ENCODE measurements around the gene MCL1.
"Not testable (repeated sequence)": the region's sequence is repeated elsewhere in the genome, so short reads cannot be mapped to it uniquely, and the experiment has no call there.

MCL1 gene

DNA sequence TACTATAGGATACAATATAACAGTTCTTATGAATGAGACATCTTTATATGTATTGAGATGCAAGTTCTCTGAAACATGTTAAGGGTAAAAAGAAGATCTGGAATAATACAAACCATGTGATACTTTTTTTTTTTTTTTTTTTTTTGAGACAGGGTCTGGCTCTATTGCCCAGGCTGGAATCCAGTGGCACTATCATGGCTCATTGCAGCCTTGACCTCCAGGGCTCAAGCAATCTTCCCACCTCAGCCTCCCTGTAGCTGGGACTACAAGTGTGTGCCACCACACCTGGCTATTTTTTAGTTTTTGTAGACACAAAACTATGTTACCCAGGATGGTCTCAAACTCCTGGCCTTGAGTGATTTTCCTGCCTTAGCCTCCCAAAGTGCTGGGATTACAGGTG, 22.1 kb upstream of the MCL1 start:
- no peak for DNase-seq

DNA sequence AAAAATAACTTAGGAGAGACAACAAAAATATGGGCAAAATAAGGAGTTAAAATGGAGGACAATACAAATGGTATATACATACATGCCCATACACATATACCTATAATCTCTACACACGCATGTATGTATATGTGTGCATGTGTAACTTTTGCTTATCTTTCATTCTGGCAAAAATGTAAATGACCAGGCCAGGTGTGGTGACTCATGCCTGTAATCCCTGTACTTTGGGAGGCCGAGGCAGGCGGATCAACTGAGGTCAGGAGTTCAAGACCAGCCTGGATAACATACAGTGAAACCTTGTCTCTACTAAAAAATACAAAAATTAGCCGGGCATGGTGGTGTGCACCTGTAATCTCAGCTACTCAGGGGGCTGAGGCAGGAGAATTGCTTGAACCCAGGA, 18.9 kb upstream of the MCL1 start:
- not testable (repeated sequence) for DNase-seq

DNA sequence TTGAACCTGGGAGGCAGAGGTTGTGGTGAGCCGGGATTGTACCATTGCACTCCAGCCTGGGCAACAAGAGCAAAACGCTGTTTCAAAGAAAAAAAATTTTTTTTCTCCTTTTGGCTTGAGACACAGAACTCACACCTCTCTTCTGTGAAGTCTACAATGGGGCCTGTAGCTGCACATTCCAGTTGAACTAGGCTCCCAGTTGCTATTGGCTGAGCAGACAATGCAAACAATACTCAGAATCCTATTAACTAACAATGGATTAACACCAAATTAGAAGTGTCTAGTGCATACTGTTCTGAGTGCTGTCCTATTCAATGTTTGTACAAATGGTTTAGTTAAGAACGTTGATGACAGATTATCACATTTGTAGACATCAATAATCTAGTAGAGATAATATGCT, 17.6 kb upstream of the MCL1 start:
- DNase-seq, result no peak

DNA sequence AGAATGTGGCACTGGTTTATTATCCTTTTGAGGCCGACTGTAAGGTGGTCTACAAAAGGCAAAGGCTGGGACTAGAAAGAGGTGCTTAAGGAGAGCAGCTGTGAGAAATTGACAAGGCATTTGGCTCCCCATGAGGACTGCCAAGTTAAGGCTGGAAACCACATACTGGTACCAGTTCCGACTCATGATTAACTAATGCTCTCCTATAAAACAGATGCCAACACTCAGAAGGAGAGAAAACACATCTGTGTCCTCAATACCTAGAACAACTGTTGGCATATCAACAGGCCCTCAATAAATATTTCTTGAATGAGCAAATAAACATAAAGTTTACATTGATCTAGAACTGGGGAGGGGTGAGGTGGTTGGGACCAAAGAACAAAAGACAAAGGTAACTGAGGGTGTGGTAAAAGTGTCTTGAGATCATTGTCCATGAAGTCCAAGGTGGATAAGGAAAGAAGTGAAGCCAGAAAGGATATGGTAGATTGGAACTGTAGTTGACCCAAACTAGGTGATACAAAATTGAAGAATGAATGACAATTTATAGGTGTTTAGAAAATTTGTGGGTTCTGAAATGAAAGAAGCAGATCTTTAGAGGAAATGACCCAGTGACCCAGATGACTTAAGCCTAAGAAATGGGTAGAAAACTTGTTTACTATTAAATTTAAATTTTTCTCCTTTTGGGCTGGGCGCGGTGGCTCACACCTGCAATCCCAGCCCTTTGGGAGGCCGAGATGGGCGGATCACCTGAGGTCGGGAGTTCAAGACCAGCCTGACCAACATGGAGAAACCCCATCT, 16.9 kb upstream of the MCL1 start:
- DNase-seq, result no peak

DNA sequence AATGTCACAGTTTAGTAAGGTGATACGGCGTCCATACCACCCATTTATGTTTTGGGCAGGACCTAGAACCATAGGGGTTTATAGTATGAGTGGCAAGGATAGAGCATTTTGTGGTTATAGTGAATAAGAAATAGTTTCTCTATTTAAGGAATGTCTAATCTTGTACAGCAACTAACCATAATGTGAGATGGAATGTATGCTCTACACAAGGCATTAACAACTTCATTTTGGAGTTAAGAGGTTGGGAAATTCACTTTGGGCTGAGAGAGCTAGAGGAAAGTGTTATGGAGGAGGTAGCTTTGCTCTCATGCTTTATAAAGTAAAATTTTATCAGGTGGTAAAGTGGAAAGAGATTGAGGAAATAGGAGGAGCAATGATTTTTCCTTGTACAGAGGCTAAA, 3.0 kb upstream of the MCL1 start:
- no peak for DNase-seq

DNA sequence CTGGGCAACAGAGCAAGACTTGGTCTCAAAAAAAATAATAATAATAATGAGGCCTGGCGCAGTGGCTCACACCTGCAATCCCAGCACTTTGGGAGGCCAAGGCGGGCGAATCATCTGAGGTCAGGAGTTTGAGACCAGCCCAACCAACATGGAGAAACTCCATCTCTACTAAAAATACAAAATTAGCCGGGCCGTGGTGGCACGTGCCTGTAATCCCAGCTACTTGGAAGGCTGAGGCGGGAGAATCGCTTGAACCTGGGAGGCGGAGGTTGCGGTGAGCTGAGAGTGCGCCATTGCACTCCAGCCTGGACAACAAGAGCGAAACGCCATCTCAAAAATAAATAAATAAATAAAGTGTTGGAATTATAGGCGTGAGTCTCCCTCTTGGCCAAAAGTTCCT, 2.6 kb upstream of the MCL1 start:
- DNase-seq, result not testable (repeated sequence)

DNA sequence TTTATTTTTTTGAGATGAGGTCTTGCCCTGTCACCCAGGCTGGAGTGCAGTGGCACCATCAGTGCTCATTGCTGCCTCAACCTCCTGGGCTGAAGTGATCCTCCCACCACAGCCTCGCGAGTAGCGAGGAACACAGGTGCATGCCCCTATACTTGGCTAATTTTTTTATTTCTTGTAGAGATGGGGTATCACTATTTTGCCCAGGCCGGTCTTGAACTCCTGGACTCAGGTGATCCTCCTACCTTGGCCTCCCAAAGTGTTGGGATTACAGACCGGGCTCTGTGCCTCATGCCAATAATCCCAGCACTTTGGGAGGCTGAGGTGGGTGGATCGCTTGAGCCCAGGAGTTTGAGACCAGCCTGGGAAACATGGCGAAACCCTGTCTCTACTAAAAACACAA, 2.0 kb upstream of the MCL1 start:
- DNase-seq, result not testable (repeated sequence)

DNA sequence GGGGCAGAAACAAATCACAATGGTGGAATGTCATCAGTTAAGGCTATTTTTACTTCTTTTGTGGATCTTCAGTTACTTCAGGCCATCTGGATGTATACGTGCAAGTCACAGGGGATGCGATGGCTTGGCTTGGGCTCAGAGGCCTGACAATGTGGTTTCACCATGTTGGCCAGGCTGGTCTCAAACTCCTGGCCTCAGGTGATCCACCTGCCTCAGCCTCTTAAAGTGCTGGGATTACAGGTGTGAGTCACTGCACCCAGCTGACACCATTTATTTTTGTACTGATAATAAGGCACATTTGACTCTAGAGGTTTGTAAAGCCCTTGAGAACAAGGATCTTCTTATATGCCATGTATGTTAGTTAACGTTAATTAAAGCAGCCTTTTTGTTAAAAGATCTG, 1.6 kb upstream of the MCL1 start:
- DNase-seq, result not testable (repeated sequence)

DNA sequence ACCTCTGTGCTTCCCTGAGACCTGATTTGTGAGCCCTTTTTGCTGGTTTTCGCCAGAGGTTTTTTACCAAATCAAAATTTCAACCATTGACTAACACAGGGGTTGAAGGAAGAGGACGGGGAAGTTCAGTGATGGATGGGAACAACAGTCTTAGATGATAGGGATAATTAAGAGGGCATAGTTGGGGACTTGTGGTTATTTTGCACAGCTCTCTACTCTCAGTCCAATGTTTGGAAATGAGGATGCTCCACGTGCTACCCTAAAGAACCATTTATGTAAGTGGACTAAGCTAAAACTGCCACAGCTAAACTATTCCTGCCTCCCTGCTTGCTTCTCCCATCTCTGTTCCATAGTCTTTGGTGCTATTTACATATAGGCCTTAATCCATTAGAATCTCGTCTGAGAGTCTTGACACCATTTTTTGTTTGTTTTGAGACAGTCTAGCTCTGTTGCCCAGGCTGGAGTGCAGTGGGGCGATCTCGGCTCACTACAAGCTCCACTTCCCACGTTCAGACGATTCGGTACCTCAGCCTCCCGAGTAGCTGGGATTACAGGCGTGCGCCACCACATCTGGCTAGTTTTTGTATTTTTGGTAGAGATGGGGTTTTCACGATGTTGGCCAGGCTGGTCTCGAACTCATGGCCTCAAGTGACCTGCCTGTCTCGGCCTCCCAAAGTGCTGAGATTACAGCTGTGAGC, 684 bp upstream of the MCL1 start:
- DNase-seq, result no peak

DNA sequence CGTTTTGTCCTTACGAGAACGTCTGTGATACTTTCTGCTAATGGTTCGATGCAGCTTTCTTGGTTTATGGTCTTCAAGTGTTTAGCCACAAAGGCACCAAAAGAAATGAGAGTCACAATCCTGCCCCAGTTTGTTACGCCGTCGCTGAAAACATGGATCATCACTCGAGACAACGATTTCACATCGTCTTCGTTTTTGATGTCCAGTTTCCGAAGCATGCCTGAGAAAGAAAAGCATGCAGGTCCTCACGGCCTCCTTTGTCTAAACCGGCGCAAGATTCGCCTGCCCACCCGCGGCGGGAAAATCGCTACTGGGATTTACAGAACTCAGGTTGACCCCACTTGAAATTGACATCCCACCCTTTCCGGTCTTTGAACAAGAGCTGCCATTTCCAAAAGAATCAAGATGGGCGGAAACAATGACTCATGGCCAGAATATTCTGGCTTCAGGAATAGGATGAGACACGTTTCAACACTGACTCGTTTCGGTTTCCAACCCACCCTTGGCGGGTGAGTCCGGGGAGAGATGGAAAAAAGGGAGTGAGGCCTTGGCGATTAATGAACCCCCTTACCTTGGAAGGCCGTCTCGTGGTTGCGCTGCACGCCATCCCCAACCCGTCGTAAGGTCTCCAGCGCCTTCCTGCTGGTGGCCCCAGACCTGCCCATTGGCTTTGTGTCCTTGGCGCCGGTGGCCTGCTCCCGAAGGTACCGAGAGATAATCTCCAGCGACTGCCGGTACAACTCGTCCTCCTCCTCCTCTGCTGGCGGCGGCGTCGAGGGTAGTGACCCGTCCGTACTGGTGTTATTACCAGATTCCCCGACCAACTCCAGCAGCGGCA, 919 bp downstream of the MCL1 start:
- no peak for DNase-seq

DNA sequence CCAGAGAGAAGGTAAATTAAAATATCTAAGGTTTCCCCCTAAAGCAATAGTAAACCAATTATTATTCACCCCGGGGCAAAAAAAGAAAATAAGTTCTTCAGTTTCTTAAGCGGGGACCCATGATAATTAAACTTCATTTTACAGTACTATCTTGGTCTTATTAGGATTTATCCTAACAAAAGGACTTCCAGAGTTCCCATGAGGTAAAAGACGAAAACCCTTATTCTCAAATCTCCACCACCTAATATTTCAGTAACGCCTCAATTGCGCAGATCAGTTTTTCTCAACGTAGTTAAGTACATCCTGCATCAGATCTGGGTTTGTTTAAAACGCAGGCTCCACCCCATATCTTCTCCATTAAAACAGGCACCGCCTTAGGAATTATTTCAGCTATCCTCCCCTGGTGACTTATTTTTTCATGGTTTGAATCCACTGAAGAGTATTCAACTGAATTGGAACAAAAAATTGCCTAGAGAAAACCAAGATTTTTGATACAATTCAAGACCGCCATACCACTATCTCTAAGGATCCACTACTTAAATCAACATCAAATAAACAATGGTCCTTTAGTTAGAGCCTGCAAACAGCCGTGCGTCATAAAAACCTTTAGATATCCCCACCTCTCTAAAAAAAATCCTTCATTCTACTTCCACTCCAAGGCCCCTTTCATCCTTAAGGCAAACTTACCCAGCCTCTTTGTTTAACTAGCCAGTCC, 1.7 kb downstream of the MCL1 start:
- DNase-seq, result no peak

DNA sequence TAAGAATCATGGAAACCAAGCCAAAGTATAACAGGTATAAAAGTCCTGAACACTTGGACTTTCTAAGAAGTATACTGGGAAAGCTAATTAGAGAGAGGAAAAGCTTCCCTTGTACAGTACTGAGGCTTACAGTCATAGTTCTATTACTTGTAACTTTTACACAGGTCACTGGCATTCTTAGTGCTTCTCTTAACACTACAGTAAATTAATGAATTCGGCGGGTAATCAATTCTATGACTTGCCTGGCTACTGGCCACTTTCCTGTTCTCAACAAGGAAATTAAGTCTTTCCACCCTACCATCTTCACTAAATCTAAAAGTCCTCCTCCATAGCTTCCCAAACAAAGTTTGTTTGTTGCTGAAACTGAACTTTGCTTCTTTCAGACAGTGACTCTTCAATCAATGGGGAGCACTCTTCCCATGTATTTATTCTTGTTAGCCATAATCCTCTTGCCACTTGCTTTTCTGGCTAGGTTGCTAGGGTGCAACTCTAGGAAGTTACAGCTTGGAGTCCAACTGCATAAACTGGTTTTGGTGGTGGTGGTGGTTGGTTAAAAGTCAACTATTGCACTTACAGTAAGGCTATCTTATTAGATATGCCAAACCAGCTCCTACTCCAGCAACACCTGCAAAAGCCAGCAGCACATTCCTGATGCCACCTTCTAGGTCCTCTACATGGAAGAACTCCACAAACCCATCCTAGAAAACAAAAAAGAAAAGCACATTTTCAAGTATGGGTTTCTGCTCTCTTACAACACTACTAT, 2.4 kb downstream of the MCL1 start:
- DNase-seq, result no peak

DNA sequence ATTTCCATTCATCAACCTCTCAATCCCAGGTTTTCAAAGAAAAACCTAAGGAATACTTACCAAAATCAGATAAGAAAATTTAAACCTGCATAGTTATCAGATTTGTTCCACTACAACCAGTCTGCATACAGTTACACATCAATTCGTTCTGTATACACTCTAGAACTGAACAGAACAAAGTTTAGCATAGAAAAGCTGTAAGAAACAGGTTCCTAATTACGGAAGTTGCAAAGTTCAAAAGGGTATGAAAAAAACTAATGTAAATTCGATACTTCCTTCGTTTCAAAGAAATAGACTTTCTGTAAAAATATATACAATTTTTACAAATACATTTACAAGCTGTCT, 3.1 kb downstream of the MCL1 start:
- DNase-seq, result no peak

DNA sequence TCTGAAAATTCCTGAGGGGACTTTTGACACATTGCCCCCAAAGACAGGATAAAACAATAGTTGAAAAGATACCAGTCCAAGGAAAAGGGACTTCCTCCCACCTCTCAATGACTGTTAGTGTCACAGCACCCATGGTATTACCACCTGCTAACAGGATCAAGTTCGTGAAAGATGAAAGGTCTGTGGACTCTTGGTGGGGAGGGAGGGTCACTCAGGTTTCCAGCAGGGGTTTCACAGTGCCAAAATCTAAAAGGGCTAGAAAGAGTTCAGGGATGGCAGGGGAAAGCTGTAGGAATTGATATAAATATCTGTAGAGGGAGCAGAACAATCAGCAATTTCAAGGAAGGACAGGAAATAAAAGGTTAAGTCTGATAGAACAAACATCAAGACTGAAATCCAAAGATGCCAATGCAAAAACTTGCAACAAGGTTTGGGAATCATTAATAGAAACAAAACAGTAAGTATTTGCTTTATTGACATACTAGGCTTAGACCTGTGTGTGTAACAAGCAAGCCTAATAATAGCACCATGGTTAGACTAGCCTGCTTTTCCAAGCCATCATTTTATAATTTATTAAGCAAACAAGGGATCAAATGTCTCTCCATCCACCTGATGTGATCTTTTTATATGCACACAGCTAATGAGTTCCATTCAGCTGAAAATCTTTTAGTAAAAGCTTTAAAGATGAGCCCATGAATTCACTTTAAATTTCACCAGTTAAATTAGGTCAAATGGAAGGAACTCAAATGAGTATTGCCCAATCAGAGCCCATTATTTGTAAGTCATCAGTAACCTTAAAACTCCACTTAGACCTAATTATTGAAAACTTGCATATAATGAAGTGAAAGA, 3.7 kb downstream of the MCL1 start:
- DNase-seq, result no peak

DNA sequence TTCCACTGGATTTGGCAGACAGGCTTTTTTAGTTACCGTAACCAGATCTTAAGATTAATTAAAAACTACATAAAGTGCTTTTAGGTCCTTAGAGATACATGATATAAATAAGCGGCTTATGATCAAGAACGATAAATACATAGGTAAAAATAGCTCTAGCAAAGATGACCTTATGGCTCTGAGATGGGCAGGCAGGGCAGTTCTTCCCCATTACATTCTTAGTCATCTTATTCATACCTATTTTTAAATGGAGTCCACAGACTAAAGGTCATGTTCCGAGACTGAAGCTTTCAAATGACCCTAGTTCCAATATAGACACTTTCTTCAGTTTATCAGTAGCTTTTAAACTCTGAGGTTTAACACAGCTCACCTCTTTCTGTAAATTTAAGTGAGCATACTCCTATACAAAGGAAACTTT, 4.3 kb downstream of the MCL1 start:
- DNase-seq, result no peak

DNA sequence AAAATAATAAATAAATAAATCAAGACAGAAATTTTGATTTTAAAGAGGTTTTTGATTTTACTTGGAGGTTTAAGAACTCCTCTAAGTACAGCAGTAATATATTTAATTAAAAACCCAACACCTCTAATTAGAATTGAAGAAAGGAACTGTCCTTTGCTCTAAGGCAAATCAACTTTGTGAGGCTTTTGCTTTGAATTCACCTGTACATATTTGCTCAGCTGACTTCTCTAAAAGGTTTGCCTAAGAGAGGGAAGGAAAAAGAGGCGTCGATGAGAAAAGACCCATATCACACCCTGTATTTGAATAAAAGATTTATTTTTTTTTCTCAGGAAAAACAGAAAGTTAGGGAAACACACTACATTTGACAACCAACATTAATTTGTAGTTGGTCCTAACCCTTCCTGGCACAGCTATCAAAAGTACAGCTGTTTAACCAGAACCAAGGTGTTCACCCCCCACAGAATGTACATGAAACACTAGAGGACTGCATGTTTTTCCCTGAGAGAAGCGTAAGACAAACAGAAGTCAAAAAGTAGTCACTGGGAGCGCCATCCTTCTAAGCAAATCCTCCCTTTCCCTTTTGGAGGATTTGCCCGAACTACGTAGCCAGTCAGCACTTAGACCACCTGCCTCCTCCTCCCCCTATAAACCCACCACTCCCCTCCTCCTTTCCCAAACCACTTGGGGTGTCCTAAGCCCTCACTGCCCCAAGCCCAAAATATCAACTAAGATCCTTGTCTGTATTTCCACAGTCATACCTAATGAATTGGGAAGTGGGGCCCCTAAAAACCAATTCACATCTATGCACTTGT, 4.9 kb downstream of the MCL1 start:
- no peak for DNase-seq

DNA sequence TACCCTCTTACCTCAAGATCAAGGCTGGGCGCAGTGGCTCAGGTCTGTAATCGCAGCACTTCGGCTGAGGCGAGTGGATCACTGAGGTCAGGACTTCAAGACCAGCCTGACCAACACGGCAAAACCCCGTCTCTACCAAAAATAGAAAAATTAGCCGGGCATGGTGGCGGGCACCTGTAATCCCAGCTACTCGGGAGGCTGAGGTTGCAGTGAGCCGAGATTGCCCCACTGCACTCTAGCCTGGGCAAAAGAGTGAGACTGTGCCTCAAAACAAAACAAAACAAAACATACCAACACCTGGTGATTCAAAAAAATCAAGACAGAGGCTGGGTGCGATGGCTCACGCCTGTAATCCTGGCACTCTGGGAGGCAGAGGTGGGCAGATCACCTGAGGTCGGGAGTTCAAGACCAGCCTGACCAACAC, 5.8 kb downstream of the MCL1 start:
- DNase-seq, result not testable (repeated sequence)

DNA sequence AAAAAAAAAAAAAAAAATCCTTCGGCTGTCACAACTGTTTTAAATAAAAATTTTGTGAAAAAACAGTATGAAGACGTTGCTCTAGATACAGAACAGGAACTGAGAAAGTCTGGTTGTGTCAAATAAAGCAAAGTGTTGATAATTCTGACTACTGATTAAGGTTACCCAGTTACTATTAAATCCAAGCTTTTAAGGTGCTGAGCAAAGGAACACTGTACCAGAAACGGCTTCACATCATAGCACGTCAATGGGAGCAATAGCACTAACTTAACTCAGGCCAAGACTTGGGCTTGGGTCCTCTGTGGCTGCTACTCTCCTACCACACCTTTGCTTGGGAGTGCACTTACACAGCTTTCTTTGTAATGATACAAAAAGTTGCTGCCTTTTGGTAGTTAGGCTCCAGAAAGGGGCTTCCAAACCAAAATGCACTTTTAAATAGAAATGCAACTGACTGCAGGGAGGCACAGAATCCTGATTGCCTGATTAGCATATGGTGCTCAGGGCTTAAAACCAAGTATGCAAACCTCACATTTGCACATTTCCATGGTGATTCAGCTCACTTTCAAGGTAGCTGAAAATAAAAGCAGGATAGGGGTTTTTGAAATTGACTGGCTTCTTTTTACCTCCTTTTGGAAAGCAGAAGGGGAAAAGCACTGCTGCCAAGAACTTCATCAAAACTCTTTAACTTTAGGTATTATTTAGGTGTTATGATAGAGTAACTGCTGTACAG, 6.3 kb downstream of the MCL1 start:
- no peak for DNase-seq

DNA sequence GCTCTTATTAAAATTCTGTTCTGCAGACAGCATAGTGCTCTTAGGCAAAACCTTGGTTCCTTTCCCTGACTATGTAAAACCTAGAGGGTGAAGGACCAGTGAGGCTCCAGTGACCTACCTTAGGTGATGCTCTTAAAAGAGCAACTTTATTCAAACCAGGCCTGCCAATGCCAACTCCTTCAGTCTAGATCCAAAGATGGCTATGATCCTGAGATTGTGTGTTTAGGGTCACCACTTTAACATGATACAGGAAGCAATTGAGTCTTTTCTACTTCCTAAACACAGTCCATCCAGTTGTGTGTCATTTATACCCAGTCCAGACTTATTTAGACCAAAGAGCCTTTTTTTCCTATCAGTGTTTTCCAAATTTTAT, 10.8 kb downstream of the MCL1 start:
- no peak for DNase-seq

Measured in cortex of kidney (tissue), 1 donor.